MCF 10A (cell line): Measurements from ENCODE around the gene GIMAP8. TPM values are rescaled to one million over a fixed set of nuclear protein-coding genes. Genes with fewer than 3 reads are reported as not detected.

Experiments used
- BruUV-seq: library from RNA; stranded (reverse); fragments of 400-500 nt; replicated peaks from 2 replicates; lab custom pipeline; 2021; lab: Mats Ljungman, UMichigan
- CTCF ChIA-PET: fragments of 300-600 bp; sonication (Branson Sonifier 250); formaldehyde crosslinking; extraction: SDS; loops from one replicate; lab custom pipeline; 2021; ENCODE audit warnings: antibody characterized with exemption, inconsistent platforms; lab: Yijun Ruan, JAX
- POLR2A ChIA-PET: fragments of 300-600, 350-650 bp; sonication (Branson Sonifier 250); formaldehyde crosslinking; extraction: SDS; loops from one replicate; lab custom pipeline; 2020; ENCODE audit warnings: antibody characterized with exemption, inconsistent platforms; lab: Yijun Ruan, JAX
- DNase-seq: peaks from one replicate; pipeline ENCODE4 v3.0.0-alpha.2; 2018; ENCODE audit not compliant: unreplicated experiment
- H3K27ac Mint-ChIP-seq: one replicate; pipeline ENCODE4 v1.8.0; 2022; ENCODE audit warnings: mild to moderate bottlenecking, low read depth, mixed read lengths; ENCODE audit not compliant: unreplicated experiment
- H3K27me3 Mint-ChIP-seq: one replicate; pipeline ENCODE4 v1.8.0; 2022; ENCODE audit warnings: mixed read lengths; ENCODE audit not compliant: insufficient read depth, unreplicated experiment
- H3K36me3 Mint-ChIP-seq: one replicate; pipeline ENCODE4 v1.8.0; 2022; ENCODE audit warnings: mild to moderate bottlenecking, moderate library complexity, mixed read lengths; ENCODE audit not compliant: insufficient read depth, unreplicated experiment
- H3K4me1 Mint-ChIP-seq: one replicate; pipeline ENCODE4 v1.8.0; 2022; ENCODE audit warnings: mixed read lengths; ENCODE audit not compliant: insufficient read depth, unreplicated experiment
- H3K4me3 Mint-ChIP-seq: one replicate; pipeline ENCODE4 v1.8.0; 2022; ENCODE audit warnings: mild to moderate bottlenecking, moderate library complexity, mixed read lengths; ENCODE audit not compliant: unreplicated experiment
- H3K9me3 Mint-ChIP-seq: one replicate; pipeline ENCODE4 v1.8.0; 2022; ENCODE audit warnings: mixed read lengths; ENCODE audit not compliant: unreplicated experiment
- CTCF ChIP-seq: fragments of 200-600 bp; IDR thresholded peaks from one replicate; pipeline ENCODE4 v1.8.0; 2022; ENCODE audit warnings: antibody characterized with exemption, mild to moderate bottlenecking; ENCODE audit not compliant: unreplicated experiment
- intact Hi-C: fragments of 100-400 bp; cut with micrococcal nuclease; formaldehyde crosslinking; loops from 2 replicates; pipeline ENCODE4 v1.14.1; 2022
- total RNA-seq: library from RNA; stranded (reverse); gene quantifications from 2 replicates; pipeline ENCODE4 v1.2.3, GENCODE V29; 2022

GIMAP8 gene
- total RNA-seq, 1 experiment from 2014 or later, result not detected

GRCh38 chr7:150507947-150508602, 57.6 kb downstream of the GIMAP8 start:
- no peak for TF ChIP-seq CTCF

GRCh38 chr7:150511048-150511447, 60.6 kb downstream of the GIMAP8 start:
- Mint-ChIP-seq H3K27me3 (peaks cover under 1% of the 10 kb centered on the region), H3K36me3 (no peaks in the 10 kb centered on the region), H3K27ac (no peak overlapping the region), H3K4me3 (no peak overlapping the region), H3K9me3 (no peaks in the 10 kb centered on the region), H3K4me1 (no peaks in the 10 kb centered on the region)
- ChIA-PET CTCF (interaction anchor here (0.6 kb wide), 1 partner anchor 33 kb away, joined by 3 read pairs; no protein-coding TSS in a partner anchor), POLR2A (no interaction called here)
- BruUV-seq, result no TSS peak
- TF ChIP-seq CTCF, result no peak
- no peak for DNase-seq
- intact Hi-C loops, result no loop called here

More at GRCh38 chr7:150507947-150508602, 57.6 kb downstream of the GIMAP8 start:
- H3K27ac Mint-ChIP-seq, result no peak overlapping the region
- BruUV-seq, result no TSS peak
- H3K4me3 Mint-ChIP-seq, result no peak overlapping the region
- POLR2A ChIA-PET, result no interaction called here
- no peaks in the 10 kb centered on the region for H3K4me1 Mint-ChIP-seq
- no peaks in the 10 kb centered on the region for H3K9me3 Mint-ChIP-seq
- intact Hi-C loops, result no loop called here
- CTCF ChIA-PET, result no interaction called here
- H3K27me3 Mint-ChIP-seq, result no peaks in the 10 kb centered on the region
- DNase-seq, result no peak
- H3K36me3 Mint-ChIP-seq, result no peaks in the 10 kb centered on the region

GRCh38 chr7:150513758-150514157, 63.3 kb downstream of the GIMAP8 start:
- TF ChIP-seq CTCF, result no peak
- no peaks in the 10 kb centered on the region for H3K36me3 Mint-ChIP-seq
- ChIA-PET CTCF (interaction anchor here (0.6 kb wide), 1 partner anchor 27 kb away, joined by 3 read pairs; no protein-coding TSS in a partner anchor), POLR2A (no interaction called here)
- no peak overlapping the region for H3K27ac Mint-ChIP-seq
- H3K4me1 Mint-ChIP-seq, result no peaks in the 10 kb centered on the region
- H3K27me3 Mint-ChIP-seq, result peaks cover 24% of the 10 kb centered on the region
- intact Hi-C loops, result no loop called here
- H3K4me3 Mint-ChIP-seq, result no peak overlapping the region
- no TSS peak for BruUV-seq
- DNase-seq, result no peak
- H3K9me3 Mint-ChIP-seq, result no peaks in the 10 kb centered on the region

- Mint-ChIP-seq H3K4me3 (no peak within 1 kb of the TSS), H3K27me3 (peaks cover 28% of the 10 kb centered on the region), H3K9me3 (no peaks in the 10 kb centered on the region), H3K27ac (no peak within 1 kb of the TSS), H3K4me1 (no peaks in the 10 kb centered on the region), H3K36me3 (no peaks in the 10 kb centered on the region)
- CTCF ChIA-PET, result no interaction called here
- intact Hi-C loops, result no loop called here
- no TSS peak for BruUV-seq
- no peak for DNase-seq
- TF ChIP-seq CTCF, result no peak
- POLR2A ChIA-PET, result no interaction called here
These were observed 64.4 kb downstream of the GIMAP8 start, which contains the start of gene GIMAP7 for GRCh38 chr7:150514748-150515222. Gene GIMAP7 (plus strand): TSS chr7:150514872. CDS start chr7:150519975, 5,103 bp downstream.
